M059J (cell line): ENCODE data around the gene ANKS4B. TPM values are rescaled to one million over a fixed set of nuclear protein-coding genes. Genes with fewer than 3 reads are reported as not detected.
"Not testable (repeated sequence)": the region's sequence is repeated elsewhere in the genome, so short reads cannot be mapped to it uniquely, and the experiment has no call there.

ENCODE experiments used
- DNase-seq: peaks from one replicate; pipeline ENCODE4 v3.0.0-alpha.2; 2012; ENCODE audit warnings: low read depth
- total RNA-seq: library from RNA; depleted of rRNA; stranded (reverse); fragments of >200 nt; shearing (Covaris generic); gene quantifications from 2 replicates; pipeline ENCODE4 v1.2.3, GENCODE V29; 2014; rRNA removed

ANKS4B gene, protein sequence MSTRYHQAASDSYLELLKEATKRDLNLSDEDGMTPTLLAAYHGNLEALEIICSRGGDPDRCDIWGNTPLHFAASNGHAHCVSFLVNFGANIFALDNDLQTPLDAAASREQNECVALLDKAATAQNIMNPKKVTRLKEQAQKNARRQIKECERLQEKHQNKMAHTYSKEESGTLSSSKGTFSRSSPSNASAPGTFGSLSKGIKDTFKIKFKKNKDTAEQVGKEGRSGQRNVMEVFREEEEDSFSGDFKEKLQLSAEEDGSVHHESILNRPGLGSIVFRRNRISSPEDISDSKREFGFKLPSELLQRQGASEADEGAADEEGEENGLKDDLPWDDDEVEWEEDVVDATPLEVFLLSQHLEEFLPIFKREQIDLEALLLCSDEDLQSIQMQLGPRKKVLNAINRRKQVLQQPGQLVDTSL
- not detected in 2 replicates for total RNA-seq

DNA sequence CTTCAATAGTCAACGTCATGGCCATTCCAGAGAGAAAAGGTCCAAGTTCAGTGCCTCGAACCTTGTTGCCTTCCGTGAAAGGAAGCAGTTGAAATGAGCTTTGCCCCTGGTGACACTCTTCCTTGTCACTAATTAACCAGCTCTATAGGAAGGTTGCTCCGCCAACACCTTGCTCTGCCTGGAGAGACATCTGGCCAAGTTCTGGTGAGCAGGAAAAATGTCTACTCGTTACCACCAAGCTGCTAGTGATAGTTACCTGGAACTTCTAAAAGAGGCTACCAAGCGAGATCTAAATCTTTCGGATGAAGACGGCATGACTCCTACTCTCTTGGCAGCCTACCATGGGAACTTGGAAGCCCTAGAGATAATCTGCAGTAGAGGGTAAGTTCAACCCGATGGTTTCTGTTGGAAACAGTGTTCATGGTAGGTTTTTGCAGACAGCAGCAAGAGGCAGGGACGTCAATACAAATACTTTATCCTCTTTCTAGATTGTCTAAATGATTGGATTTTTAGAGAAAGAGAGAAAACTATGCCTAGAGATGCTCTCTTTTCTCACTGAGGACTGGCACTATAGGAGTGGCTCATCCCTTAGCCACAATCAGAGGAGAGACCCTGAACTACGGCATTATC lies at the start of gene ANKS4B:
Gene ANKS4B, plus strand, starts transcription at position 179 of the 630 bp plus-strand sequence. Its CDS starts 39 bp downstream, at position 218.
- no peak for DNase-seq

DNA sequence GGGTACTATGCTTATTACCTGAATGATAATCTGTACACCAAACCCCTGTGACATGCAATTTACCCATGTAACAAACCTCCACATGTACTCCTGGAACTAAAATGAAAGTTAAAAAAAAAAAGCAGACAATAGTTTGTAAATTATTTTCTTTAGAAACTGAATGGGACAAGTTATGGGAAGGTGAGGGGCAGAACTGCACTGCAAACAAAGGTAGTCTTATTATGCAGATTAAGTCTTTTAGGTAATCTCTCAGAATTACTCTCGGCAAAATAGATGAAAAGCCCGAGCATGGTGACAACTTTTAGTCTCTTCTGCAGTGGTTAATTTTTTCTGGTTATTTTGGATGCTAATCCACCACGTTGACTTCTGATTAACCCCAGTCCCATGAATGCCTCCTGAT lies 49.5 kb upstream of the ANKS4B start:
- DNase-seq = no peak

DNA sequence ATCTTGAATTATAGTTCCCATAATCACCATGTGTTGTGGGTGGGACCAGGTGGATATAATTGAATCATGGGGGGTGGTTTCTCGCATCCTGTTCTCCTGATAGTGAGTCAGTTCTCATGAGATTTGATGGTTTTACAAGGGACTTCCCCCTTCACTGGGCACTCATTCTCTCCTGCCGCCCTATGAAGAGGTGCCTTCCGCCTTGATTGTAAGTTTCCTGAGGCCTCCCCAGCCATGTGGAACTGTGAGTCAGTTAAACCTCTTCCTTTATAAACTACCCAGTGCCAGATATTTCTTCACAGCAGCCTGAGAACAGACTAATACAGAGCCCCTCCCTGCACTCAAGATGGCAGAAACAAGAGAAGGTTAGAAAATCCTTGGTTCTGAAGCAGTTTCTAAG lies 48.7 kb upstream of the ANKS4B start:
- DNase-seq = no peak

DNA sequence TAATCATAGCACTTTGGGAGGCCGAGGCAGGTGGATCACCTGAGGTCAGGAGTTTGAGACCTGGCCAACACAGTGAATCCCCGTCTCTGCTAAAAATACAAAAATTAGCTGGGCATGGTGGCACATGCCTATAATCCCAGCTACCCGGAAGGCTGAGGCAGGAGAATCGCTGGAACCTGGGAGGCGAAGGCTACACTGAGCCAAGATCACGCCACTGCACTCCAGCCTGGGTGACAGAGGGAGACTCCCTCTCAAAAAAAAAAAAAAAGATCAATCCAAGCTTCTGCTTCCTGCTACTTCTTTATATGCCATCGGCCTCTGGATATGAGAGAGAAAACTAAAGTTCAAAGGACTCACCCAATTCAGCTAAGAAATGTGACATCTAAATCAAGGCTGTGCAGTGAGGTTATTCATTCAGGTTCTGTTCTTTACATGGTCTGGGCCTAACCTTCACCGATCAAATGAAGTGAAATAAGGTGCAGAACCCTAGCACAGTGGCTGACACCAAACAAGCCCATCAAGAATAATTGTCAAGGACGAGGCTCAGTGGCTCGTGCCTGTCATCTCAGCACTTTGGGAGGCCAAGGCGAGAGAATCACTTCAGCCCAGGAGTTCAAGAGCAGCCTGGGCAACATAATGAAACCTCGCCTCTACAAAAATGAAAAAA lies 47.7 kb upstream of the ANKS4B start:
- no peak for DNase-seq

DNA sequence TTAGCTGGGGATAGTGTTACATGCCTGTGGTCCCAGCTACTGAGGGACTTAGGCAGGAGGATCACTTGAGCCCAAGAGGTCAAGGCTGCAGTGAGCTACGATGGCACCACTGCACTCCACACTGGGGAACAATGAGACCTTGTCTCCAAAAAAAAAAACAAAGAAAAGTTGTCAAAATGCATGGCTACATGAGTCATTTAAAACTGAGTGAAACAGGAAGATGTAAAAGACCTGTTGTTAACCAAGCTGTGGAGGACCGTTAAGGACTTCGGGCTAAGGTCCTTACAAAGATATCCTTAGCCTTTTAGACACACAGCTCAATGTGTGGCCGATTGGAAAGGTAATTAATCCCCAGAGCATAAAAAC lies 47.2 kb upstream of the ANKS4B start:
- peak; percentile 43 for DNase-seq

DNA sequence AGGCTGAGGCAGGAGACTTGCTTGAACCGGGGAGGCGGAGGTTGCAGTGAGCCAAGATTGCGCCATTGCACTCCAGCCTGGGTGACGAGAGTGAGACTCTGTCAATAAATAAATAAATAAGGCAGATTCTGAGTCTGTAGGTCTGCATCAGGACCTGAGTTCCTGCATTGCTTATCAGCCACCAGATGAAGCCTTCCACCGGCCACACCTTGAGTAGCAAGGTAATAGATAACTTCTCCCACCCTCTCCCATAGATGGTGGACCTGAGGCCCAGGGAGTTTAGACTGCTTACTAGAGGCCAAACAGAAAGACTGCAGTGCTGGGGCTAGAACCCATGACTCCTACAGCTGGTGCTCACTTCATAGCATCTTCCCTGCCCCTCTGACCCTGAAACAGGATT lies 44.2 kb upstream of the ANKS4B start:
- no peak for DNase-seq

DNA sequence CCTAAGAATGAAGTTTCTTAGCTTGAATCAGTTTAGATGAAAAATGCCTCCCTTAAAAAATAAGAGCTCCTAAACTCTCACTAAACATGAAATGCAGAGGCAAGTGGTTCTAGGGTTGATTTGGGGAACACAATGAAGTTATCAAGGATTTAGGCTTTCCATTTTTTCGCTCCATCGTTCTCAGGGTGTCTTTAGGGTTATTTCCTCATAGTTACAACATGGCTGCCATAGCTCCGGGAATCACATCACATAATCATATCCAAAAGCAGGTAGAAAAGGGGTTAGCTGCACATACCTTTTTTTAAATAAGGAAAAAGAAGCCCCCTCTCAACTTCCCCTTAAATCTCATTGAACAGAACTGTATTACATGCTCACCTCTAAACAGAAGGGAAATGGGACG lies 43.5 kb upstream of the ANKS4B start:
- DNase-seq = no peak

DNA sequence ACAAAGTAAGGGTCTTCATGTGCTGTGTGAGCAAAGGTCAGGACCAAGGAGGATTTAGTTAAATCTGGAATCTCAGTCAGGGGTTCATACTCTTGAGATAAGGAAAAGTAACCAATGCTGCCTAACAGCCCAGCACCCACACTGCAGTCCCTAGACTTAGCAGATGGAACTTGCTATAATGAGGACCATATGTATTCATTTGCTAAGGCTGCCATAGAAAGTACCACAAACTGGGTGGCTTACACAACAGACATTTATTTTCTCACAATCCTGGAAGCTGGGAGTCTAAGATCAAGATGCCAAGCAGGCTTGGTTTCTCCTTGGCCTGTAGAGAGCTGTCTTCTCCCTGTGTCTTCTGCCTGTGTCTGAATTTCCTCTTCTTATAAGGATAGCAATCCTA lies 42.9 kb upstream of the ANKS4B start:
- no peak for DNase-seq

DNA sequence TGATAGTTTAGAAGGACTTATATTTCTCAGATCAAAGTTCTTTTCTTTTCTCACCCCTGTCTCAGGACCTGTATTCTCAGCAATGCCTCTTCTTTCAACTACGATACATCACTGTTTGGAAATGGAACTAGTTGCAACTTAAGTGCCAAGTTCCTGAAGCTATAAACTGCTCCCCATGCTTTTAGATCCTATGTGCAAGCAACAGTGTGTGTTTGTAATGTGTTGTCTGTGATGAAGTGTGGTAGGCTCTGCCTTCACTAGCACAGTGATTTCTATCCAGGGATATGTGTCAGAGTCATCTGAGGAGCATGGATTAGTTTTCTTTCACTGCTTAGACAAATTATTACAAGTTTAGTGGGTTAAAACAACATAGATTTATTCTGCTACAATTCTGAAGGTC lies 40.5 kb upstream of the ANKS4B start:
- no peak for DNase-seq

DNA sequence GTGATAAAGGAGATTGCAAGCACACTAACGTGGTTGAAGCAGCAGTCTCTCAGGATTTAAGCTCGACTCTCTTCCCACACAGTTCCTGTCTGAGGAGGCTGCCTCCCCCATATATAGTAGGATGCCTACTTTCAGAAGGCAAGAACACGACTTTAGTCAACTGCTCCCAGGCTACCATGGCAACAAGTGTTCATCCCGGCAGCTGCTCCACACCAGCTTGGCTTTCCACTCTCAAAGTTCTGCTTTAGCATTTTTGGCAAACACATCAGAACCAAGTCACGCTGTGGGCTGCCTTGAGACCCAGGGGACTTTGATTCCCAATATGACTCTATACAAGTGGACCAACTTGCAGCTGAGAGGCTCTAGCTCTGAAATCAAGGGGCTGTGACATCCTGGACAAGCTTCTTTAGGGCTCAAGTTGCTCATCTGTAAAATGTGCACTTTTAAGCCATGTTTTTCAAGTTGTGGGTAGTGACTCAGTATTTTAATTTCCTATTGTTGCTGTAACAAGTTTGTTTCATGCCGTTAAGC lies 38.7 kb upstream of the ANKS4B start:
- no peak for DNase-seq

DNA sequence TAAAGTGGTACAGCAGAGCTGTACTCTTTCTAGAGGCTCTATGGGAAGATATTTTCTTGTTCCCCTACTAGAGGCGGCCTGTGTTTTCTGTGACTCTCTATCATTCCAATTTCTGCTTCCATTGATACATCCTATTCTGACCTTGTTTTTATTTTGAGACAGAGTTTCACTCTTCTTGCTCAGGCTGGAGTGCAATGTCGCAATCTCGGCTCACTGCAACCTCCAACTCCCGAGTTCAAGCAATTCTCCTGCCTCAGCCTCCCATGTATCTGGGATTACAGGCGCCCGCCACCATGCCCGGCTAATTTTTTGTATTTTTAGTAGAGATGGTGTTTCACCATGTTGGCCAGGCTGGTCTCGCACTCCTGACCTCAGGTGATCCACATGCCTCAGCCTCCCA lies 38.2 kb upstream of the ANKS4B start:
- DNase-seq = not testable (repeated sequence)

DNA sequence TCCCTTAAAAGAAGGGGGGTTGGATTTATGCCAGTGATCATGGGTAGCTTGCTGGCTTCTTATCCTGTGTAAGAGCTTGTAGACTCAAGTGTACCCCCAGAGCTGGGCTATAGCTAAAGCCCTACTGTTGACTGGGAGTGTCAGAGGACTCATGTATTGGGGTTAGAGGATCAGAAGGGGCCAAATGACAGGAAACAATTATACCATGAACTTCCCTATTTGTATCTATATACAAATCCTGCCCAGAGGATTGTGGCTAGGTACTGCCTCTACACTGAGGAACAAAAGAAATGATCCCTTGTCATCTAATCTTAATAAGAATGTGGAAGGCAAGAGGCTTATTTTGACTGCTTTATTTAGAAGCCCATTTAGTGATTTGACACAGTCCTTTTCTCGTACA lies 36.4 kb upstream of the ANKS4B start:
- no peak for DNase-seq

DNA sequence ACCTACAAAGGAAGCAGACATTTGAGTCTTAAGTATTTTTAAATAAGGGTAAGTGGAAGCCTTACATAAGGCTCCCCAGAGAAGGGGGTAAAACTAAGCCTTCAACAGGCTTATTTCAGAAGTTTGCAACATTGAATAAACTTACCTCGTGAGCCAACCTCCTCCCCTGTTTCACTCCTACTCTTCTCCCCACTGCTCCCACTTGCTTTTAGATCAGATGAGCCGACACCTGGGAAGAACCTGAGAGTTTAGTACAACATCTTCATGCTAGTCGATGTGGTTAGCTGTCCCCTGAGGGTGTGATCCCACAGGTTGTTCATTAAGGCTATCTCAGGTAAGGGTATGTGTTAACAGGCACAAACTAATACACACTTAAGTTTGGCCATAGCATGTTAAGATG lies 35.9 kb upstream of the ANKS4B start:
- no peak for DNase-seq

DNA sequence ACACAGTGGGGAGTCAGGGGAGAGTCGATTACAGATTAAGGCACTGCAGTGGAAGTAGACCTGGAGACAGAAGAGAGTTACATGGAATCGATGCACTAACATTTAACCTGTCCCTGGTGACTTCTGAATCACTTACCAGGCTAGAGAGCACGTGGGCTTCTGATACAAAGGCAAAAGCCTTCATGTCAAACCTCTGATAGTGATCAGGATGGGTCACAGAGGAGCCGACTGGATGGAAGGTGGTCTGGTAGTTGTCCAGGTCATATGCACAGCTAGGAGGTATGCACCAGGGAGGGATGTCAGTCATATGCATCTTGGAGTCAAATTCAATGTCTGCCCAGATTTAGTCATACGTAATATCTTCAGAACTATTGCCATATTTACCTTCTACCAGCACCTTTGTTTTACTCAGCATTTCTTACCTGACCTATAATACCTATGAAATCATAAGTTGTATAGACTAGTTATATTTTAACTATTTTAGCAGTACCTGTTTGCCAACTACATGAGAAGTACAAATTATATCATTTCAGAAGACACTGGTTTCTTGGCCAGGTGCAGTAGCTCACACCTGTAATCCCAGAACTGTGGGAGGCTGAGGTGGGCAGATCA lies 33.8 kb upstream of the ANKS4B start:
- no peak for DNase-seq

DNA sequence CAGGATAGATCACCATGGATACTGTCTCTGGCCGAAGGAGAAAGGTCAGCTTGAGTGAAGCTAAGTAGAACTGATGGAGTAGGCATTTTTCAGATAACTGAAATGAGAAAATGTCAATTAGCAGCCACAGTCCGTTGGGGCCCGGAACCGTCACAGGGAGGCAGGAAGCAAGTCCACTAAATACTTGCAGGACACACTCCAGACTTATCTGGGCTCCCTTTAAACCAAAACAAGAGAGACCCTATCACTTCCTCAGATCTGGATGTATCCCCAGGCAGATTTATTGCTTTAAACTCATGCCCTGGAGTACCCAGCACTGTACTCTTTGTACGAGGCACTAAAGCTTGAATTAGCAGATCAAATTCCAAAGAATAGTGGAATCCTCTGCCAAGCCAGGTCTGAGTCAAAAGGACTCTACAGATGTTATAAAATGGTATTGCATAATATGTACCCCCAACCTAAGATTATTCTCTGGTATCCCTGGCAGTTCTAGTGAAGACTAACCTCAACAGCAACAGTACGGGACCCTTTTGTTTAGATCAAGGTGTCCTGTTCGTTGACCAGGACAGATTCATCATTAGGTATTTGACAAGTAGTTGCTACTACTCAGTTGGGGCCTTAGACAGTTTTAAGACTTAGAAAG lies 30.2 kb upstream of the ANKS4B start:
- DNase-seq = peak; percentile 10

DNA sequence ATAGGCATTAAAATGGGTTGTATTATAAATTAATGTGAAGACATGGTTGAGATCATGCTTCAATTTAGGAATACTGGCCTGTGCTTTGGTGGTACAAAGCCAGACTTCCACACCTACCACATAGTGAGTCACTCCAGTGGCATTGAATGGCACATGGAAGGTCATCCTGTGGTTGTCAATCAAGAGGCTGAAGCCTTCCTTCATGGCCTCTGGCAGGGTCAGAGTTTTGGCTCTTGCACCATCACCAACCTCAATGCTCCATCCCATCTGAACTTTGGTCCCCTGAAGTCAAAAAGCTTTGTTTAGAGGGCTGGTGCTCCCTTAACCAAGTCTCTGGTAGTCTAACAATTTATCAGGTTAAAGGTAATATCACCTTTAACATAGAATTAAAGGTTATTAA lies 28.2 kb upstream of the ANKS4B start:
- peak; percentile 42 for DNase-seq

DNA sequence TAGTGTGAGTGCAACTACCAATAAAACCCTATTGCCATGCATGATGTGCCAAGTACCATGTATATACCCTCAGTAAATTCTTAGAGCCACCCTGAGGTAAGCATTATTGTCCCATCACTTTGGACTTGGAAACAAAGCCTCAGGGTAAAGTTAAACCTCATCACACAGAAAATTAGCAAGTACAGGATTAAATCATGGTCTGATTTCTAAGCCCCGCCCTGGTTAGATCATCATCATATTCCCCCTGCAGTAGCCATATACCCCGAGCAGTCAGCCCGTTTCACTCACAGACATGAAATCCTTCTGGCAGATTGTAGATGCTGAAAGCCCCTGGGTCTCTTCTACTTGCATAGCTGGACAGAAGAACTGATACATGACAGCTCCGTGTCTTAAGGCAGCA lies 26.9 kb upstream of the ANKS4B start:
- no peak for DNase-seq

DNA sequence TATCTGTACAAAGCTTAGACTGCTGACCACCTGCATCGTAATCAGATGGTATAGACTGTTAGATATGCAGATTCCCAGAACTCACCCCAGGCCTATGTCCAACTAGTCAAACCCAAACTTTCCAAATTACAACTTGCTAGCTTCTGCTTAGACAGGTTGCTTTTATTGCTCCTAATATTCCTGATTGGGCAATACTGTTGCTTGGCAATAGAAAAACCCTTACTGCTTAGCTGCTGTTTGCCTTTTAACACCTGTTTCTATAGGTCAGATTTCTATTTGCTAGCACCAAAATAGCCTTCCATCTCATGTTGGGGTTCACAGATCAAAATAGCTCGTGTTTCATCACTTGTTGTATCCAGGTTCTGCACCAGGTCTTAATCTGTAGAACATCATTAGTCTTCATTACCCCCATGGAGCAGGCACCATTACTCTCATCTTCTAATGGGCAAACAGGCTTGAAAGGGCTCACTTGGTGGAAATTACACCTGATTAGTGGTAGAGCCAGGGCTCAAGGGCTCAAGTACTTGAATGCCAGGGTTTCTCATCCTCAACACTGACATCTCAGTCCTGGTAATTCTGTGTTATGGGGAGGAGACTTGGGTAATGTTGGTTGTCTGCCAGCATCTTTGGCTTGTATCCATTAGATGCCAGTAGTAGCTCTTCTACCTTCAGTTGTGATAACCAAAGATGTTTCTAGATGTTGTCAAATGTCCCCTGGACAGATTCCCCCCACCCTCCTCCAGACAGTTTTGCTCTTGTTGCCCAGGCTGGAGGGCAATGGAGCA lies 24.9 kb upstream of the ANKS4B start:
- DNase-seq = no peak

DNA sequence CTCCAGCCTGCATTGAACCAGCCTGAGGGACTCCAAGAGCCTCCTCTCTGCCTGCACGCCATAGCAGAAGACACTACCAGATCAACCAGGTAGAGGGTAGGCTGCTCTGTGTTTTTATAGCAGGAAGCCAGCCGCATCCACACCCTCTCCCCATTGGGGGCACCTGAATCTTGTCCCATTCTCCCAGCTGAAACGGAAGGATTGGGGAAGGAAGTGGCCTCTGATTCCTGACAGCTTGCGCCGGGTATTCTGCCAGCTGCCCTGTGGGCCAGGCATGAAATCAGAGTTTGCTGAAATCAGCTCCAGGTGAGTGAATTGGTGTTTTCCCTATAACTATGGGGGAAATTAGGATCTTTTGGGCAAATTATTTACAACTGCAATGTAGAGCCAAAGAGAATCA lies 22.0 kb upstream of the ANKS4B start, which contains the start of gene ZP2:
Gene ZP2, minus strand, starts transcription at position 89 of the 400 bp plus-strand sequence. Its CDS starts 27 bp downstream, at position 62.
- DNase-seq = no peak

DNA sequence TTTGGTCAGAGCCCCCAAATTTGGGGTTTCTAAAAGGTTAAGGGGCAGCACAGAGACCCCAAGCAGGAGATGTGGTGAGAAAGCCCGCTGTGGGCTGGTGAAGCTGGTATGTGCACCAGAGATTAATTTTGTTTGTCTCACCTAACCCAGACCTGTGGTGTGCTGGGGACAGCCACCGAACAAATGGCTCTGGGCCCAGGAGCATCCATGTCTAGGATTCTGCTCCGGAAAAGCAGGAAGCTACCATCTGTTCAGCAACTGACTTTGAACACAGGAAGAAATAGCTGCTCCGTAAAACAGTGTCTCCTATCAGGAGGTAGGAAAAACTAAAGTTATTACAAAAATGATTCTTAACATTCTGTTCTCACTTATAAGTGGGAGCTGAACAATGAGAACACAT lies 19.4 kb upstream of the ANKS4B start:
- DNase-seq = no peak

DNA sequence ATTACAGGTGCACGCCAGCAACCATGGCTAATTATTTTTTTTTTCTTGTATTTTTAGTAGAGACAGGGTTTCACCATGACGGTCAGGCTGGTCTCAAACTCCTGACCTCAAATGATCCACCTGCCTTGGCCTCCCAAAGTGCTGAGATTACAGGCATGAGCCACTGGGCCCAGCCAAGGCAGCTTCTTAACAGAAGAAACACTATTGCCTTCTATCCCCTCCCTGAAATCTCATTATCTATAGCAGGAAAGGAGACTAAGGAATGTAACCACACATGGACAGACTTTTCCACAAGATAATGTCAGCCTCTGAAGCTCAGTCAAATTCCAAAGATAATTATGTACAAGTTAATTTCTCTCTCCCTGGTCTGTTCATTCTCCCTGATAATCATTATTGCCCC lies 16.4 kb upstream of the ANKS4B start:
- no peak for DNase-seq
